Parathyroid adenoma (tissue), 2 donors: ENCODE results near the gene GMNN.

ENCODE experiments used
- H2AFZ ChIP-seq: fragments of 300-600 bp; sonication (generic); one replicate; pipeline ENCODE4 v1.7.0; 2017; ENCODE audit warnings: antibody characterized with exemption, mild to moderate bottlenecking
- H3K27ac ChIP-seq: fragments of 300-600 bp; sonication (generic); one replicate; pipeline ENCODE4 v1.7.0; 2017
- H3K27me3 ChIP-seq: fragments of 300-600 bp; sonication (generic); one replicate; pipeline ENCODE4 v1.7.0; 2017; ENCODE audit warnings: low read length; ENCODE audit not compliant: control insufficient read depth, insufficient read depth
- H3K36me3 ChIP-seq: fragments of 300-600 bp; sonication (generic); one replicate; pipeline ENCODE4 v1.7.0; 2017; ENCODE audit warnings: low read length; ENCODE audit not compliant: control insufficient read depth, insufficient read depth
- H3K4me1 ChIP-seq: fragments of 300-600 bp; sonication (generic); one replicate; pipeline ENCODE4 v1.7.0; 2017; ENCODE audit warnings: control low read depth
- H3K4me2 ChIP-seq: fragments of 300-600 bp; sonication (generic); one replicate; pipeline ENCODE4 v1.7.0; 2017; ENCODE audit warnings: low read length
- H3K4me3 ChIP-seq: fragments of 300-600 bp; sonication (generic); one replicate; pipeline ENCODE4 v1.7.0; 2017; ENCODE audit warnings: low read depth, low read length
- H3K79me2 ChIP-seq: fragments of 300-600 bp; sonication (generic); one replicate; pipeline ENCODE4 v1.7.0; 2017; ENCODE audit warnings: control low read depth
- H3K9ac ChIP-seq: fragments of 300-600 bp; sonication (generic); one replicate; pipeline ENCODE4 v1.7.0; 2017; ENCODE audit warnings: mild to moderate bottlenecking
- H3K9me3 ChIP-seq: fragments of 300-600 bp; sonication (generic); one replicate; pipeline ENCODE4 v1.7.0; 2017; ENCODE audit warnings: low read length; ENCODE audit not compliant: control insufficient read depth
- TF ChIP-seq, protein P1 (sequence below): fragments of 300-600 bp; sonication (generic); IDR thresholded peaks from one replicate; pipeline ENCODE4 v1.7.0; 2017; ENCODE audit warnings: antibody characterized with exemption, mild to moderate bottlenecking
- donor health status: primary hyperparathyroidism.

The GMNN gene

DNA sequence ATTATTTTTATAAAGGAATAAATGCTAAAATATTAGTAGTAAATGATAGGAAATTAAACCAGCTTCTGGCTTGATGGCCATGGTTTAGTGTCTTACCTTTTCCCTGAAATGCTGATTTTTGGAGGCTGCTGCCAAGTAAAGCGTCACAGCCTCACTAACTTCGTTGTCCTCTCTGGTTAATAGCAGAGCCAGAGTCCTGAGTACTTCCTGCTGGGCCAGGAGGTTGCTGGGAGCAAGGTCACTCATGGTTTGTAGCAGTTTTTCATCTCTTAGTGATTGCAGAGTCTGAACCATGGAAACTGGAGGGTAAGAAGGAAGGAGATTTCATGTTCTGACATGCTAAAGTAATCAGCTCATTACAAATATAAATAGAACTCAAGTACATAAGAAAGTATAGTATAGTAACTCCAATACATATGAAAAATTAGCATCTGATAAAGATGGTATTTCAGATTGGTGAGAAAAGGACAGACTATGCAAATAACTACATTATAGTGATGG, 50.4 kb downstream of the GMNN start:
- Histone ChIP-seq H3K4me2 (no peak overlapping the region), H3K9ac (no peak overlapping the region), H3K27me3 (no peaks in the 10 kb centered on the region), H3K4me3 (no peak overlapping the region), H3K4me1 (no peaks in the 10 kb centered on the region), H3K36me3 (no peaks in the 10 kb centered on the region), H3K9me3 (no peaks in the 10 kb centered on the region), H2AFZ (peak overlapping the region; percentile 30), H3K79me2 (no peaks in the 10 kb centered on the region), H3K27ac (no peak overlapping the region)
- TF ChIP-seq, protein P1, sequence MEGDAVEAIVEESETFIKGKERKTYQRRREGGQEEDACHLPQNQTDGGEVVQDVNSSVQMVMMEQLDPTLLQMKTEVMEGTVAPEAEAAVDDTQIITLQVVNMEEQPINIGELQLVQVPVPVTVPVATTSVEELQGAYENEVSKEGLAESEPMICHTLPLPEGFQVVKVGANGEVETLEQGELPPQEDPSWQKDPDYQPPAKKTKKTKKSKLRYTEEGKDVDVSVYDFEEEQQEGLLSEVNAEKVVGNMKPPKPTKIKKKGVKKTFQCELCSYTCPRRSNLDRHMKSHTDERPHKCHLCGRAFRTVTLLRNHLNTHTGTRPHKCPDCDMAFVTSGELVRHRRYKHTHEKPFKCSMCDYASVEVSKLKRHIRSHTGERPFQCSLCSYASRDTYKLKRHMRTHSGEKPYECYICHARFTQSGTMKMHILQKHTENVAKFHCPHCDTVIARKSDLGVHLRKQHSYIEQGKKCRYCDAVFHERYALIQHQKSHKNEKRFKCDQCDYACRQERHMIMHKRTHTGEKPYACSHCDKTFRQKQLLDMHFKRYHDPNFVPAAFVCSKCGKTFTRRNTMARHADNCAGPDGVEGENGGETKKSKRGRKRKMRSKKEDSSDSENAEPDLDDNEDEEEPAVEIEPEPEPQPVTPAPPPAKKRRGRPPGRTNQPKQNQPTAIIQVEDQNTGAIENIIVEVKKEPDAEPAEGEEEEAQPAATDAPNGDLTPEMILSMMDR, result no peak

DNA sequence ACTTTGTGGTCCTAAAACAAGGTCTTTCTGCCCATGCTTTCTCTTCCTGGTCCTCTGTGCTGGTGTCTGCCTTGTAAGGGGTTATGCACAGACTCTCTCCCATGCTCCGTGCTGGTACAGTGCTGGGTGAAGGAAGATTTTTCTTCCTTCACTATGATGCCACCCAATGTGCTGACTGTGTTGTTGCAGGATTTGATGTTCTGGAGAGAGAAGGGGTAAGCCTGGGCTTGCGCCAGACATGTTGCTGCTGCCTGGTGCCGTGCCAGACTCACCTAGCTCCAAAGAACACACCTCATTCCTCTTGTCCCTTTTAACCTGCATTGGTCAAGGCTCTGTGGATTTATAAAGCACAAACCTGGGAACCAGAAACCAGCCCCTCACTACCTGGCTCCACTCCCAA, 52.4 kb downstream of the GMNN start:
- Histone ChIP-seq H3K9me3 (no peaks in the 10 kb centered on the region), H3K4me1 (no peaks in the 10 kb centered on the region), H3K27me3 (no peaks in the 10 kb centered on the region), H2AFZ (no peak overlapping the region), H3K79me2 (no peaks in the 10 kb centered on the region), H3K36me3 (no peaks in the 10 kb centered on the region), H3K27ac (no peak overlapping the region), H3K4me3 (no peak overlapping the region), H3K9ac (no peak overlapping the region), H3K4me2 (no peak overlapping the region)
- TF ChIP-seq, protein P1, result no peak

DNA sequence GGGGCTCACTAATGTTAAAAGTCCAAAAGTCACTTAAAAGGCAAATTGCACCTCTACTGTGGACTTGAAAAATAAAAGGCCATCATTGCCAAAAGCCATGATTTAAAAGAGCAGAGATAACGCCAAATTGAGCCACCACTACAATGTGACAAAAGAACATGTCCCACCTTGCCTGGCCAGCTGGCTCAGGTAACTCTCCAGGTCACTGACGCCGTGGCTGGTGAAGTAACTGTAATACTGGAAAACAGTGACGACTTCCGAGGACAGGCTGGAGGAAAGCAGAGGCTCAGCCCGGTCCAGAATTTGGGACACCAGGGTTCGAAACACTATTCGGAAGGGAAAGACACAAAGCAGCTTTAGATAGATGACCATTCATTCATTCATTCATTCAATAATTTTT, 53.2 kb downstream of the GMNN start:
- TF ChIP-seq, protein P1, result no peak

DNA sequence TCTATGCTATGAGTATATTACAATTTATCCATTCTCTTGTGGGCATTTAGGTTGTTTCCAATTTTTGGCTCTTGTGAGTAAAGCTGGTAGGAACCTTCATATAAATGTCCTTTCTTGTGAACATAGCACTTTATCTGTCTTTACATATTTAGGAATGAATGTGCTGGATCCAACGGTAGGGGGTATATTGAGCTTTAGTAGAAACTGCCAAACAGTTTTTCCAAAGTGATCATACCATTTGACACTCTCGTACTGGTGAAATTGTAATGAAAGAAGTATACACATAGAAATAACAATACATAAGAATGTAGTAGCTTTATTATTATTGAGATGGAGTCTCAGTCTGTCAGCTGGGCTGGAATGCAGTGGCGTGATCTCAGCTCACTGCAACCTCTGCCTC, 54.9 kb downstream of the GMNN start:
- H2AFZ ChIP-seq, result no peak overlapping the region
- H3K79me2 ChIP-seq, result no peaks in the 10 kb centered on the region
- H3K27ac ChIP-seq, result no peak overlapping the region
- no peak overlapping the region for H3K4me2 ChIP-seq
- no peak overlapping the region for H3K4me3 ChIP-seq
- no peaks in the 10 kb centered on the region for H3K27me3 ChIP-seq
- H3K36me3 ChIP-seq, result no peaks in the 10 kb centered on the region
- no peaks in the 10 kb centered on the region for H3K9me3 ChIP-seq
- TF ChIP-seq, protein P1, result no peak
- no peaks in the 10 kb centered on the region for H3K4me1 ChIP-seq
- H3K9ac ChIP-seq, result no peak overlapping the region

More for the DNA sequence above, 53.2 kb downstream of the GMNN start:
- Histone ChIP-seq H2AFZ (no peak overlapping the region), H3K27ac (no peak overlapping the region), H3K79me2 (no peaks in the 10 kb centered on the region), H3K36me3 (no peaks in the 10 kb centered on the region), H3K4me1 (no peaks in the 10 kb centered on the region), H3K9me3 (no peaks in the 10 kb centered on the region), H3K27me3 (no peaks in the 10 kb centered on the region), H3K4me3 (no peak overlapping the region), H3K9ac (no peak overlapping the region), H3K4me2 (no peak overlapping the region)
